ENCODE measurements around the gene MED17.
A peak's percentile ranks its signal among the peaks of the same experiment; 100 is the strongest.

The MED17 gene

DNA sequence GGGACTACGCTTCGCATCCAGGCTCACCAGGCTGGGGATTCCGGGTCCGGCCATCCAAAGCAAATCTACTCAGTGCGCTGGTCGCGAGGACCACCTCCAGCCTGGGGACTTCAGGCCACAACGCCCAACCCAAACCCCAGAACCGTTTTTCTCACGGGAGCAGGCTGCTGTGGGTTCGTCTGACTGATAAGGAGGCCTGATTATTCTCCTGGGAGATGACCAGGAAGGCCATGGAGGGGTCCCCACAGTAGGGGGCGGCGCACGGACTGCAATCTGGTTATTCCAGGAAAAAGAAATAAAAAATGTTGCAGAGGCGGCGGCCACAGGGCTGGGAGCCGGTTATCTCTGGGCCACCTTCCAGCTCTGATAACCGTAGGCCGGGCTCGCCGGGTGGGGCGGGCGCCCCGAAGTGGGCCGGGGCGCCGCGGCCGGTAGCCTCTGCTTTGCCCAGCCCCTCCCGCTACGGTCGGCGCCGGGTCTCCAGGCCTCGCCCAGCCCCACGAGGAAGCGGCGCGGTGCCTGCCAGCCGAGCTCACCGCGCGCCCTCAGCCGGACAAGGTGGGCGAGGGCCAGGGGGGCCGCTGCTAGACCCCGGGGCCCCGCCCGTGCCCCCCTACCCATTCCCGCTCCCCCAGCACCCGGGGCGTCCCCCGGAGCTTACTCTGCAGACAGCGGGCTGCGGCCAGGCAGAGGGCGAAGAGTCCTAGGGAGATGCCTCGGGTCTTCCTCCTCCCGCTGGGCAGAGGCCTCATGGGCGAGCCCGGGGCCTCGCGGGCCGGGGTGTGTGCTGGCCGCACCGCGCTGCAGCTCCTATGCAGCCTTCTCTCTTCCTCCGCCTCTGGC is 65.9 kb downstream of the MED17 start:
- DNase-seq: peak; percentile 50

DNA sequence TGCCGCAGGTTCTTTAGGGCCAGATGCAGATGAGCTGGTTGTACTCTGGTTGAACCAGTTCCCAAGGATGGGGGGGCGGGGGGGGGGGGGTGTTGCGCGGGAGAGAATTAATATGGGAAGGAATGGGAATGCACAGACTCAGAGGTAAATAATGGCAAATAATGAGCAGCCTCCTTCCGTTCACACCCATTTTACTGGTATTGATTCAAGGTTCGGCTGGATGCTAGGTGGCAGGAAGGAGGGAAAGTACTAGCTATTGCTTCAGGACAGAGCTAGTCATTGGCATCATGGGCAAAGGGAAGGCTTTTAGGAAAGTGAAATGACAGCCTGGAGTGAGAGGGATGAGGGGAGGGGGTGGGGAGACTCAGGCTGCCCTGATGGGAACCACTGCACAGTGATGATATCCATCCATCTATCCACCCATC is 66.5 kb downstream of the MED17 start, which contains the start of gene VSTM5:
Gene VSTM5, minus strand, starts transcription at position 25 of the 425 bp plus-strand sequence. CDS start 116 bp downstream, outside the sequence.
- no peak for DNase-seq

DNA sequence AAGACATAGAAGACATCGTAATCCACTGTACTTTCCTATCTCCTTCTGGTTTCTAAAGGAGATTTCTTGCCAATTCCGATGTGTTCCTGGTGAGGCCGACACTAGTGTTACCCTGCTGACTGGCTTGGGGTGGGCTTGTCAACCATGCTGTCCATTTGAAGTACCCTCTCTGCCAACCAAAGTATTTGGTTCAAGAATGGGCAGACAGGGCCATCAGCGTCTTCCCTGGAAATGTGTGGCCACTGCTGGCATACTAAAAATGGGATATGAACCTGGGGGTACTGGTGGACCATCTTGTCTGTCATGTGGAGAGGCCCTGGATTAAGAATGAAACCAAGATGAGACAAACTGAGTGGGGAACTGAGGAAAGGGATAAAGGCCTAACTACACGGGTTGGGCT is 68.2 kb downstream of the MED17 start:
- no peak for DNase-seq

DNA sequence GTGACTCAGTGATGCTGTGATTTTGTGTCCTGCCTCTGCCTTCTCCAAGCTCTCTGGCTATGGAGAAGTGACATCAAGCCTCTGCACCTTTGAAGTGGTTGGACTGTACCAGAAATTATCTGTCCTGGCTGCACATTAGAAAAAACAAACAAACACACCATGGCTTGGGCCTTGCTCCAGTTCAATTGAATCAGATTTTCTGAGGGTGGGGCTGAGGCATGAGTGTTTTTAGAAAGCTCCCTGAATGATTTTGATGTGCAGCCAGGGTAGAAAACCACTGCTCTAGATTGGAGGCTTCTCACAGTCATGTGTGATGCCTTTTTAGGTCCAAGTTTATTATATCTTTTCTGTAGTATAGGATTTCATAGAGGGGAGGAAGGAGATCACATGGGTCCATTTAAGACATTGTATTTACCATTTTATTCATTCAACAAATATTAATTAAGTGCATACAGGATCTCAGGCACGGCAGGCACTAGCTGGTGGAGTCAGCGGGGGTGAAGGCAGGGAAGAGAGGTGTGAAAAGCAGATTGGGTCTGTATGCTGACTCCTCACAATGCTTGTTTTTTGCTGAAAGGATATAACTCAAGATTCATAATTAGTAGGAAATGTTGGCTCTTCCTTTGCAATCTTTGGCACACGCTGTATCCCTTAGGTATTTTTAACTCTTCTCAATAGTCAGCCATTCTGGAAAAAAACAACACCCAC is 73.5 kb downstream of the MED17 start:
- DNase-seq: no peak

DNA sequence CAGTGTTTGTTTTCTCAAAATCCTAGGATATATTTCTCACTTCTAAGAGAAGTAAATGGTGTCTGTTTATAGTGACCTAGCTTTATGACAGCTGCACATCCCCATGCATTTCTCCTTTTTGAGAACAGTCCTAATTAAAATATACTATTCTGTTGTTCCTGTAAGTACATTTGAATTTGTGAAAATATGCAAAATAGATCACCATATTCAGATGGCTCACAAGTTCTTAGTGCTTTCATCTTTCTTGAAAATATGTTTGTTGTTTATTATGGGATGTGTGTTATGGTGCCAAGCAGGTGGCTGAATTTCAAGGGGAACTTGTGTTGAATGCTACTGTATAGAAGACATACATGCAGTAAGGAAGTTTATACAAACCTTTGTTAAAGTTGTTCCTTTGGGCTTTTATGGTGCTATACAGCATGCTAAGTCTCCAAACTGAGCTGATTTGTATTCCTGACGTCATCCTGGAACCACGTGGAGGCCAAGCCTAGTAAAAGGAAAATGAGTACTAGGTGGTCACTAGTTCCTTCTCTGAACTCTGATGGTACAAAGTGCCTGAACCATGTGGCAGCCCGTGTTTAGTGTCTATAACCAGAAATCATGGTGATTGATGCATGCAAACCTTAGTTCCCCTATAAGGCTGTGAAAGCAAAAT is 74.2 kb downstream of the MED17 start:
- no peak for DNase-seq

DNA sequence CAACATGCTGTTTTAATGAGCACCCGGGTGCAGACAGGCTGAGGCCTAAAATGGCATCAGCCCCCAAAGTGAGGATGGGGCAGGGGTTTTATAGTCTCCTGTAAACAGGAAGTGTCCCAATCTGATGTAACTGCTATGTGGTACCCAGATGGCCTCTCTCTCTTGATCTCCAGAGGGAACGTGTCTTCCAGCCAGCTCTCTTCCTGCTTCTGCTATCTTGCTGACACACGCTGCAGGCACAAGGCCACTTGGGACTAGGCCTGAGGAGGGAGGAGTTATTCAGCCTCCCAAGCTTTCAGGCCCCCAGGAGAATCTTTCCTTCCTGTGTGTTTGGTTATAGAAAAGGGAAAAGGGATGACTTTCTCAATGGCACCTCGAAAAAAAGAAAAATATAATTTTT is 77.7 kb downstream of the MED17 start:
- DNase-seq: no peak
